ENCODE measurements around the gene ESR2.

DNA sequence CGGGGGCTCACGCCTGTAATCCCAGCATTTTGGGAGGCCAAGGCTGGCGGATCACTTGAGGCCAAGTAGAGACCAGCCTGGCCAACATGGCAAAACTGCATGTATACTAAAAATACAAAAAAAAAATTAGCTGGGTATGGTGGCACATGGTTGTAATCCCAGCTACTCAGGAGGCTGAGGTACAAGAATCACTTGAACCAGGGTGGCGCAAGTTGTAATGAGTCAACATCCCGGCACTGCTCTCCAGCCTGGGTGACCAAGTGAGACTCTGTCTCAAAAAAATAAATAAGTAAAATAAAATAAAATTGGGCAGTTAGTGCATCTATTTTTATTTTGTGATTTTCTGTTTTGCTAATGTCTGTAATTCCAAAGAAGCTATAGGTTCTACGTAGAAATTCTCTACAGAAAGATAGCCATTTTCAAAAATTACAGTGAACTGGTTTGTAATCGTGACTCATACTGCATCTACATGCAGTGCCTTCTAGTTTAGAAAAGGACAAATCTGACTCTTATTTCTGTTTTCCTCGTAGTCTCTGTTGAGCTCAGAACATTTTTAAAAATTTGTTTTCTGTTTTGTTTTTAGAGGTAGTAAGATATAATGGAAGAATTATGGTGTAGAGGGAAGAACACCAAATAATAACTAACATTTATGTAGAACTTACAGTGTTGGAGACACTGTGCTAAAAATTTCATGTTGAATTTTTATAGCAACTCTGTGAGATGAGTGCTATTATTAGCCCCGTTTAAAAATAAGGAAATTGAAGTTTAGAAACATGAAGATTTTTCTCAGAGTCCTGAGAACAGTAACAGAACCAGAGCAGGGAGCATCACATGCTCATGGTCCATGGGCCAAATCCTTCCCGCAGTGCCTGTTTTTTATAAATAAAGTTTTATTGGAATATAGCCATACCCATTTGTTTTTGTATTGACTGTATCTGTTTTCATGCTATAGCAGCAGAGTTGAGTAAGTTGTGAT, 240.2 kb downstream of the ESR2 start:
- TF ChIP-seq, protein P1, sequence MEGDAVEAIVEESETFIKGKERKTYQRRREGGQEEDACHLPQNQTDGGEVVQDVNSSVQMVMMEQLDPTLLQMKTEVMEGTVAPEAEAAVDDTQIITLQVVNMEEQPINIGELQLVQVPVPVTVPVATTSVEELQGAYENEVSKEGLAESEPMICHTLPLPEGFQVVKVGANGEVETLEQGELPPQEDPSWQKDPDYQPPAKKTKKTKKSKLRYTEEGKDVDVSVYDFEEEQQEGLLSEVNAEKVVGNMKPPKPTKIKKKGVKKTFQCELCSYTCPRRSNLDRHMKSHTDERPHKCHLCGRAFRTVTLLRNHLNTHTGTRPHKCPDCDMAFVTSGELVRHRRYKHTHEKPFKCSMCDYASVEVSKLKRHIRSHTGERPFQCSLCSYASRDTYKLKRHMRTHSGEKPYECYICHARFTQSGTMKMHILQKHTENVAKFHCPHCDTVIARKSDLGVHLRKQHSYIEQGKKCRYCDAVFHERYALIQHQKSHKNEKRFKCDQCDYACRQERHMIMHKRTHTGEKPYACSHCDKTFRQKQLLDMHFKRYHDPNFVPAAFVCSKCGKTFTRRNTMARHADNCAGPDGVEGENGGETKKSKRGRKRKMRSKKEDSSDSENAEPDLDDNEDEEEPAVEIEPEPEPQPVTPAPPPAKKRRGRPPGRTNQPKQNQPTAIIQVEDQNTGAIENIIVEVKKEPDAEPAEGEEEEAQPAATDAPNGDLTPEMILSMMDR (IDR thresholded peaks at IDR 0.05; ENCODE audit: low read depth, low read length, missing input control): no peak
- TF ChIP-seq, protein P2, sequence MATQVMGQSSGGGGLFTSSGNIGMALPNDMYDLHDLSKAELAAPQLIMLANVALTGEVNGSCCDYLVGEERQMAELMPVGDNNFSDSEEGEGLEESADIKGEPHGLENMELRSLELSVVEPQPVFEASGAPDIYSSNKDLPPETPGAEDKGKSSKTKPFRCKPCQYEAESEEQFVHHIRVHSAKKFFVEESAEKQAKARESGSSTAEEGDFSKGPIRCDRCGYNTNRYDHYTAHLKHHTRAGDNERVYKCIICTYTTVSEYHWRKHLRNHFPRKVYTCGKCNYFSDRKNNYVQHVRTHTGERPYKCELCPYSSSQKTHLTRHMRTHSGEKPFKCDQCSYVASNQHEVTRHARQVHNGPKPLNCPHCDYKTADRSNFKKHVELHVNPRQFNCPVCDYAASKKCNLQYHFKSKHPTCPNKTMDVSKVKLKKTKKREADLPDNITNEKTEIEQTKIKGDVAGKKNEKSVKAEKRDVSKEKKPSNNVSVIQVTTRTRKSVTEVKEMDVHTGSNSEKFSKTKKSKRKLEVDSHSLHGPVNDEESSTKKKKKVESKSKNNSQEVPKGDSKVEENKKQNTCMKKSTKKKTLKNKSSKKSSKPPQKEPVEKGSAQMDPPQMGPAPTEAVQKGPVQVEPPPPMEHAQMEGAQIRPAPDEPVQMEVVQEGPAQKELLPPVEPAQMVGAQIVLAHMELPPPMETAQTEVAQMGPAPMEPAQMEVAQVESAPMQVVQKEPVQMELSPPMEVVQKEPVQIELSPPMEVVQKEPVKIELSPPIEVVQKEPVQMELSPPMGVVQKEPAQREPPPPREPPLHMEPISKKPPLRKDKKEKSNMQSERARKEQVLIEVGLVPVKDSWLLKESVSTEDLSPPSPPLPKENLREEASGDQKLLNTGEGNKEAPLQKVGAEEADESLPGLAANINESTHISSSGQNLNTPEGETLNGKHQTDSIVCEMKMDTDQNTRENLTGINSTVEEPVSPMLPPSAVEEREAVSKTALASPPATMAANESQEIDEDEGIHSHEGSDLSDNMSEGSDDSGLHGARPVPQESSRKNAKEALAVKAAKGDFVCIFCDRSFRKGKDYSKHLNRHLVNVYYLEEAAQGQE (IDR thresholded peaks at IDR 0.05): no peak
- TF ChIP-seq GABPA (IDR thresholded peaks at IDR 0.05 in 1 of 2, conservative IDR thresholded peaks at IDR 0.05 in 1 of 2) (no peak), SP1 (IDR thresholded peaks at IDR 0.05) (no peak), RAD21 (IDR thresholded peaks at IDR 0.05) (no peak)

All from liver (tissue), 3 donors.